Liver (tissue), 3 donors: ENCODE measurements around the gene NBPF1.

ENCODE experiments used
- CTCF ChIP-seq: fragments of 150-350 bp; IDR thresholded peaks from 2 replicates; pipeline ENCODE4 v1.5.1; 2017; ENCODE audit warnings: improper control_type of control experiment, low read depth, low read length; ENCODE audit not compliant: missing input control
- RAD21 ChIP-seq, 2 donors: IDR thresholded peaks; 2 replicates each; pipeline ENCODE4 v1.6.1; 2016; ENCODE audit warnings: antibody characterized with exemption in 2 of 2, mild to moderate bottlenecking in 2 of 2
- donor health status: healthy.
- donor health status: healthy.

DNA sequence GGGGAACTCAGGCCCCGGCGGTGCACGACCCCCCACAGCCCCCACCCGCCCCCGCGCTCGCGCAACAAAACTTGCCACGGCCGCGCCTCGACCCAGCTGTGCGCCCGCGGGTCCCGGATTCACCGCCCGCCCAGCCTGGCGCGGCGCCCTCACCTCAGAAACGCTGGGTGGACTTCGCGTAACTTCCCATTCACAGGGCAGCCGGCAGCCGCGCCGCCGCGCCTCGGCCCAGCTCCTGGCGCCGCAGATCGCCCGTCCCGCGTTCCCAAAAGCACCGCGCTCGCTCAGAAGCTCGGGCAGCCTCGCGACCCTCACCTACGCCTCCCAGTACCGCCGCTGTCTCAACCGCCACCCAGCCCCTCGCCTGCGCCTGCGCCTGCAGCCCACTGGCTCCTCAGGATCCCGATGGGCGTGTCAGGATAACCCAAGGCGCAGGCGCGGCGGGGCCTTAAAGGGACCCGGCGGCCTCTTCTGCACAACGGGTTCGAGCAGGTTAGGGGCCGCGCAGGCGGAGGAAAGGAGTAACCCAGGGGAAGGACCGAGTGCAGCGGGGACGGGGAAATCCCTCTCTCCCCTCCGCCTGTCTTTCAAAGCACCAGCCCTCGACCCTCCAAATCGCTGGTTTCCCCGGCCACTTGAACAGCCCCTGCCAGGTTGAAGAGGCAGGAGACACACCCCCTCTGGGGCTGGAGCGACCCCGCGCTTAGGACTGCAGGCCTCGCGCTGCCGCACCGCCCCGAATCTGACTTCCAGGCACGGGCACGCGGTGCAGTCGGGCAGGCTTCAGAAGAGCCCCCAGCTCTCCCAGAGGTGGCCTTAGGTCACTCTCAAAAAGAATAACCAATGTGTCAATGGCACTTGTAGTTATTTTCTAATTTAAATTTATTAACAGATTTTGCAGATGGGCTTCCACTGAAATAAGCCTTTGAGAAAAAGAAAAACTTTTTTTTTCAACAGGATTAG, at the start of gene NBPF1:
- no peak for TF ChIP-seq CTCF
- peak in 1 of 2 donors; percentile 32 for TF ChIP-seq RAD21 (IDR thresholded peaks at IDR 0.05)
